ELR (cell line): ENCODE results near the gene HECTD2.
"Not testable (repeated sequence)": the region's sequence is repeated elsewhere in the genome, so short reads cannot be mapped to it uniquely, and the experiment has no call there.

Experiments used
- DNase-seq: peaks from one replicate; pipeline ENCODE4 v3.0.0-alpha.2; 2015; ENCODE audit warnings: low read depth

HECTD2 gene

DNA sequence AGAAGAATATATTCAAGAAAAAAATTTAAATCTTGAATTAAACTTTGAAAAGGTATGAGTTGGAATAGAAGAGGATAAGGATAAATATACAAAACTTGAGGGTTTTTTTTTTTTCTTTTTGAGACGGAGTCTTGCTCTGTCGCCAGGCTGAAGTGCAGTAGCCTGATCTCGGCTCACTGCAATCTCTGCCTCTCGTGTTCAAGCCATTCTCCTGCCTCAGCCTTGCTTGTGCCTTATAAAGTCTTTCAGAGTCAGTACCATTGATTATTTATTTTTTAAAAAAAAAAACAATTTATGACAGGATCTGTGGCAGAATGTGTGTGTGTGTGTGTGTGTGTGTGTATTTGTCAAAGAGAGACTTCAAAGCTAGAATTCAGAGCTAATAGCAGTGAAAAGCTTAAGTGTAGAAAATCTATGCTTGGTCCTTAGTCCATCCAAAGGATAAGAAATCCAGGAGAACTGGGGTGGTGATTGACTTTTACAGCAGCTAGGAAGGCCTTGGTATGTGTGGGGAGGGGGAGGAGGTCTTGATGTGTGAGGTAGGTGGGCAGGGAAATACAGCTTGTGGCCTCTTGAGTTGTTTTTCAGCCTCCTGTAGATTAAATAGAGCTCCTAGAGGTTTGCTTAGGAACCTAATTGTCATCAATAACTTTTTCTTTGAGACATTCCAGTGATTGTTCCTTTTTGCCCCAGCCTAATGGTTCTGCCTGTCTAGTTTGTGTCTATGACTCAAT lies 2.4 kb downstream of the HECTD2 start:
- DNase-seq = no peak

- peak; percentile 15 for DNase-seq
These were observed 5.7 kb downstream of the HECTD2 start for GRCh38 chr10:91415816-91416215.

- no peak for DNase-seq
These were observed 6.3 kb downstream of the HECTD2 start for GRCh38 chr10:91416339-91416855.

DNA sequence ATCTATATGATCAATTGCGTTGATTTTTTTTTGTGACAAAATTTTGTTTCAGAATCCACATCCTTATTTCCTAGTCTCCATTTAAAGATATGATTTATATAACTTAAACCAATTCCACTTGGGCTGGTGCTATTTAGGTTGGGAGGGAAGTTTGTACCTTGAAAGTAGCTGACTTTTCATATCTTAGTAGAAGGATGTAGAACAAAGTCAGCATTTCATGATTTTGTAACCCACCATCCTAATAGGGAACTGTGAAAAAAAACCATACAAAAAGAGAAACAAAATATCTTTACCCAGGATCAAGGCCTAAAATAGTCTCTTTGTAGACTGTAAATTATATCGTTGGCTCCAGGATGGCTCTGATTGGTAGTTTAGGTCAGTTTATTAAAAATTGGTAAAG lies 8.3 kb downstream of the HECTD2 start:
- no peak for DNase-seq

DNA sequence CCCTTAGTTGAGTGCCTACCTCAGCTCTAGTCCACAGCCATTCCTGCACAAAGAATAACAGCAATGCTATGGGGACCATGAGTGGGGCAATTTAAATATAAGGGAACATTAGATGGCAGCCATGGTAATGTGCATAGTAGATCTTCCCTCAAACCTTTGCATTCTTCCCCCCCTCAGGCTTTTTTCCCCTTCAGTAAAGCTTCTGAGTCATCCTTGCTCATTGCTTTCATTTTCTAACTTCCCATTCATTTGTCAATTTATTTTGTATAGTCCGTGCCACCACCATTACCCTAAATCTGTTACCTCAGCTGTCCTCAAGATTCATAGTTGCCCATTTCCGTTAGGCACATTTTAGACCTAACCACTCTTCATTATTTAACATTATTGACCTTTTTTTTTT lies 10.7 kb downstream of the HECTD2 start:
- peak; percentile 89 for DNase-seq

DNA sequence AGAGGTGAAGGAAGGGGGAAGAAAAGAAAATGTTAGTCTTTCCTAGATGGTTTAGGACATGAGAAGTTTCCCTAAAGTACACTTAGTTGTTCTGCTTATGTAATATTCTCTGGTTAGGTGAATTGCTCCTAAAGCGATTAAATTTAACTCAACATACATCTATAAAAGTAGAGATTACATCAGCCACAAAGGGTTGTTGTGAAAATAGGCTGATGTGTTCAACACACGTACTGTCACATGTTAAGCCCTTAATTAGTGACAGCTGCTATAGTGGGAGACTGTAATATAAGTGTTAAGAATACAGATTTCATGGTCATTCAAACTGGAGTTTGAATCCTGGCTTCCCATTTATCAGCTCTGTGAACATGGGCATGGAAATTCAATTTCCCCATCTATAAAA lies 12.8 kb downstream of the HECTD2 start:
- no peak for DNase-seq

GRCh38 chr10:91424016-91424415 lies 13.9 kb downstream of the HECTD2 start:
- peak; percentile 64 for DNase-seq

- no peak for DNase-seq
These were observed 22.0 kb downstream of the HECTD2 start for GRCh38 chr10:91432175-91432574.

GRCh38 chr10:91433620-91434019 lies 23.5 kb downstream of the HECTD2 start:
- no peak for DNase-seq

DNA sequence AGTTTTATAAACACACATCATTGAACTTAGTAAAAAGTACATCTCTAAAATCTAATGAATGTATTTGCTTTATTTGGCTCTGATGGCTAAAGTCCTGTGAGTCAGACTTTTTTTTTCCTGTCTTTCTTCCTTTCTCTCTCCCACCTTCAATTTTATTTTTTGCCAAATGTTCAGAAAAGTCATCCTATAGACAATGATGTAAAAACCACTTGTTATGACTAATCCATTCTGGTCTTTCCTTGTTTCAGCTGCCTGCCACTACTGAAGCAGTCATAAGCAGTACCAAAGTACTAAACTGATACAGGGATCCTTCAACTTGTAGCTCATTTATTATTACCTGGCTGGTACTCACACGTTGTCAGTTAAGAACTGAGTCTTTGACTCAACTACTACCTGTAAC lies 23.9 kb downstream of the HECTD2 start:
- DNase-seq = peak; percentile 69

GRCh38 chr10:91435241-91435640 lies 25.1 kb downstream of the HECTD2 start:
- no peak for DNase-seq

GRCh38 chr10:91438228-91438627 lies 28.1 kb downstream of the HECTD2 start:
- DNase-seq = not testable (repeated sequence)

DNA sequence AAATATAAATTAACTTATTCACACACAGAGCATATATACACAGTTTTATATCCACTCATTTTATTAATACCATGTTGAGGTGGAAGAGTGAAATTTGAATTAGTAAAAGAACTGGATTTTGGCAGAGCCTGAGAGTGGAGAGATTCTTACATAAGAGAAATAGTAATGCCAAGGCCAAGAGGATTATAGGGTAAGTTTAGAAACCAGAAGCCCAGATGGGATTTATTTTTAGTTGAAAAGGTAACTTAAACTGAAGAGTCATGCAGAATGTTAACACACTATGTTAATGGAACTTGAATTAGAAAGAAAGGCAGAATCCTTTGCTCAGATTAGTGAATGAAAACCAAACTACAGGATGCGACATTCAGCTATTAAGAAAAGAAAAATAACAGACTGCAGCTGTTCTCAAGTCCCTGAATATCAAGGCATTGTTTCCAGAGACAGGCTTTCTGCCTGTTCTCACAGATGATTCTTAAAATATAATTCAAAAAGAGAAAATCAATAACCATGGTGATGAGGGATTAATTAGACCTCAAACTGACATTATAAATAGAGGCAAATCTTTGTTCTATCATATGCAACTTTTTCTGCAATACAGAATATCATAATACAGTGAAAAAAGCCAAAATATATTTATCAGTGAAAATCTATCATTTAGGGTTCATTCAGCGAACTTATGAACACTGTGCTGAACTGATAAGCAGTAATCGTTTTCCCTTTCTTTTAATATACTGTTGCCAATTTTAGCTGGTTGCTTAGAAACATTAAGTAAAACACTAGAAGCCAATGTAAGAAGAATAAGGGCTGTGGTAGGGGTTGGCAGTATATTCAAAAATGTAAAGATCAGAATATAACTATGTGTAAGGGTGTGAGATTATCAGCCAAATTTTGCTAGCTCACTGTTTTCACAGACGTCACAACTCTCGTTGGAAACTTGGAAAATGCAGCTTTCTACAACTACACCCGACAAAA lies 34.4 kb downstream of the HECTD2 start:
- no peak for DNase-seq

DNA sequence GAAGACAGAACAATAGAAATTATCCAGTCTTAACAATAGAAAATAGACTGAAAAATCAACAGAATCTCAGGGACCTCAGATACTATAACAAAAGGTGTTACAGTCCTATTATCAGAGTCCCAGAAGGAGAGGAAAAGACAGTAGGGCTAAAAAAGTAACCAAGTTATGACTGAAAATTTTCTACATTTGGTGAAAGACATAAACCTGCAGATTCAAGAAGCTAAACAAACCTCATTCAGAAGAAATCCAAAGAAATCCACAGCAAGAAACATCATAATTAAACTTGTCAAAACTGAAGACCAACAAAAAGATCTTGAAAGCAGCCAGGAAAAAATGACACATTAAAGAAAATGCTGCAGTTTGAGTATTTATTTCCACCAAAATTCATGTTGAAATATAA lies 41.9 kb downstream of the HECTD2 start:
- DNase-seq = no peak

DNA sequence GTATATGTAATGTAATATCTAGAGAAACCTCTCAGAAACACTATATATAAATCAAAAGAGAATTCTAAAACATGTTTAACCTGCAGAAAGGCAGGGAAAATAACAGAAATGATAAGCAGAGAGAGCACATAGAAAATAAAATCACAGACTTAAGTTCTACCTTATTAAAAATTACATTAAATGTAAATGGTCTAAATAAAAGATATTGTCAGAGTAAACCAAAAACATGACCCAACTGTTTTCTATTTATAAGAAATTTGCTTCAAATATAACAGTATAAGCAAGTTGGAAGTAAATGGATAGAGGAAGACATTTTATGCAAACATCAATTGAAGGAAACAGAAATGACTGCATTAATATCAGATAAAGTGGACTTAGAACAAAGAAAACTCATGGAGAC lies 43.4 kb downstream of the HECTD2 start:
- DNase-seq = no peak

DNA sequence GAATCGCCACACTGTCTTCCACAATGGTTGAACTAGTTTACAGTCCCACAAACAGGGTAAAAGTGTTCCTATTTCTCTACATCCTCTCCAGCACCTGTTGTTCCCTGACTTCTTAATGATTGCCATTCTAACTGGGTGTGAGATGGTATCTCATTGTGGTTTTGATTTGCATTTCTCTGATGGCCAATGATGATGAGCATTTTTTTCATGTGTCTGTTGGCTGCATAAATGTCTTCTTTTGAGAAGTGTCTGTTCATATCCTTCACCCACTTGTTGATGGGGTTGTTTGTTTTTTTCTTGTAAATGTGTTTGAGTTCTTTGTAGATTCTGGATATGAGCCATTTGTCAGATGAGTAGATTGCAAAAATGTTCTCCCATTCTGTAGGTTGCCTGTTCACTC lies 45.0 kb downstream of the HECTD2 start:
- not testable (repeated sequence) for DNase-seq

GRCh38 chr10:91460681-91461080 lies 50.5 kb downstream of the HECTD2 start:
- DNase-seq = no peak

DNA sequence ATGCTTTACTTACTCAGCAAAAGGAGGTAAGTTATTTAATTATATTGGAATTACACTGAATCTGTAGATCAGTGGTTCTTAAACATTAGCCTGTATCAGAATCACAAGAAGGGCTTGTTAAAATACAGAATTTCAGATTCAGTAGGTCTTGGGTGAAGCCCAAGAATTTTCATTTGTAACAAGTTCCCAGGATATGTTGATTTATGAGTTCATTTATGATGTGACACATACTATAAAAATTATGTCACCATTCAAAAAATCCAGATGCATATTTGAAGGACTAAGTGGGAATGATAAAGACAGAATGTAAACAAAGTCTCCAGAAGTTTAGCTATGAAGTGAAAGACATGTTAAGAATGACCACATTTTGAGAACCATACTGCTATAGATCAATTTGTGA lies 52.3 kb downstream of the HECTD2 start:
- DNase-seq = peak; percentile 3

DNA sequence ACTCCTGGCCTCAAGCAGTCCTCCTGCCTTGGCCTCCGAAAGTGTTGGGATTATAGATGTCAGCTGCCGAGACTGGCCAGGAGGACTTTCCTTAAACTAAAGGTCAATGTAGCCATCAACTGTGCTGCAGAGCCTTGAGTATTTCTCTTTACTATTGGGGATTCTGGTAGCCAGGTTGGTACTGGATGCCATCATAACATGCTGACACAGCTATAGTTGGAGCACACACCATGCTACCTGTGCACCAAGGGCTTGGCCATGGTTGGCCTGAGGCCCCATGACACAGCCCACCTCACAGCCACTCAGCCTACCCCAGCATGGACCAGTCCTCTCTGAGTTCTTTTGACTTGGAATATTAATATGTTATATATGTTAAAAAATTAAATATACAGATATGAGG lies 54.4 kb downstream of the HECTD2 start:
- no peak for DNase-seq

DNA sequence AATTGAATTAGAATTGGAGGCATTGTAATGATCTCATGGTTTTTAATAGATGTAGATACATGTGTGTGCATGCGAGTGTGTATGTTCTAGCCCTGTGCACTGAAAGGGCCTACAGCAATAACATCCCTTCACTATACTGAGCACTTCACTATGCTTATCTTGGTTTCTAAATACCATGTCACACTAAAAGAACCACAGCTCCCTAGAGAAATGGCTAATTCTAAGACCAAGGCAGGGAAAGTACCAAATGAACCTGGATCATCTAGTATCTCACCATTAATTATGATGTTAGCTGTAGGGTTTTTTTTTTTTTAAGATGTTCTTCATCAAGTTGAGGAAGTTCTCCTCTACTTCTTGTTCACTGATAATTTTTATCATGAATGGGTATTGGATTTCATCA lies 55.1 kb downstream of the HECTD2 start:
- no peak for DNase-seq

- no peak for DNase-seq
These were observed 57.0 kb downstream of the HECTD2 start for GRCh38 chr10:91467114-91467513.

GRCh38 chr10:91471602-91472001 lies 61.5 kb downstream of the HECTD2 start:
- no peak for DNase-seq

GRCh38 chr10:91472911-91473310 lies 62.8 kb downstream of the HECTD2 start:
- DNase-seq = no peak
